Astrocyte of the spinal cord (primary cell): ENCODE results near the gene SLC51B.
"Not testable (repeated sequence)": the region's sequence is repeated elsewhere in the genome, so short reads cannot be mapped to it uniquely, and the experiment has no call there.

Experiments used
- DNase-seq: peaks from one replicate; pipeline ENCODE4 v3.0.0; 2011; ENCODE audit warnings: low read depth, low spot score
- H3K4me3 ChIP-seq: 2 replicates; pipeline ENCODE4 v1.5.1; 2011; ENCODE audit warnings: low read depth, mild to moderate bottlenecking, low read length, moderate library complexity
- in situ Hi-C: cut with HindIII; loops from 2 replicates; pipeline ENCODE4 v1.10.0; 2017; ENCODE audit warnings: low sequenced_read_pairs
- TF ChIP-seq, protein P1 (sequence below): IDR thresholded peaks from 2 replicates; pipeline ENCODE4 v1.5.1; 2012; ENCODE audit warnings: low read depth, mild to moderate bottlenecking, low read length, inconsistent platforms

Gene SLC51B

DNA sequence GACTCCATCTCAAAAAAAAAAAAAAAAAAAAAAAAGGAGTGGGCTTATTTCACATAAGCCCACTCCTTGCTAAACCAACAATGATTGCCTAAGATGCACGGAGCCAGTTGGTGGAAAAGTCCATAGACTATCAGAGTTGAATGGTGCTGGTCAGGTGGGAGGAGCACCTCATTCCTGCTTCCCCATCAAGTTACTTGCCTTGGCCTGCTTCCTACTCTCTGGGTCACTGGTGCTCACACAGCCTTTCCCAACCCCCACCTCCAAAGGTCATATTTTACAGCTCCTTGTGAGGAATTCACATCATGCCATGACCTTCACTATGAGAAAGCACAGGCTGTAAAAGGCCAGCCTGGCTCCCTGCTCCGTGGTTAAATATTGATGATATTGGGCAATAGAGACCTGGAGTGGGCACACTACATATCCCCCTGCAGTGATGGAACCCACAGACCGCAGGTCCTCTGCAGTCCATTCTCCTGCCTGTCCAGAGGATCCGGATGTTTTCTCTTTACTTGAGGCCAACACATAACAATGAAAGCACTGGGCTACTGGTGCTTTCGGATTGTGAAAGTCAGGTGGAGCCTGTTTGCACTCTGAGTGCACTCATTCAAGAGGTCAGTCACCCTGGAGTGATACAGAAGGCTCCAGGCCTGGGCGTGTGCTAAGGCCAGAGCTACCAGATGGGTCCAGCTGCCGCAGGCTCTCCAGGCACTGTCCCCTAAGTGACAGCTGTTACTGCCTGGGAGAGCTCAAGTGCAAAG, at the start of gene SLC51B:
Gene SLC51B, plus strand, starts transcription at position 664 of the 758 bp plus-strand sequence. CDS start 4,618 bp downstream, outside the sequence.
- in situ Hi-C loops, result no loop called here
- TF ChIP-seq, protein P1, sequence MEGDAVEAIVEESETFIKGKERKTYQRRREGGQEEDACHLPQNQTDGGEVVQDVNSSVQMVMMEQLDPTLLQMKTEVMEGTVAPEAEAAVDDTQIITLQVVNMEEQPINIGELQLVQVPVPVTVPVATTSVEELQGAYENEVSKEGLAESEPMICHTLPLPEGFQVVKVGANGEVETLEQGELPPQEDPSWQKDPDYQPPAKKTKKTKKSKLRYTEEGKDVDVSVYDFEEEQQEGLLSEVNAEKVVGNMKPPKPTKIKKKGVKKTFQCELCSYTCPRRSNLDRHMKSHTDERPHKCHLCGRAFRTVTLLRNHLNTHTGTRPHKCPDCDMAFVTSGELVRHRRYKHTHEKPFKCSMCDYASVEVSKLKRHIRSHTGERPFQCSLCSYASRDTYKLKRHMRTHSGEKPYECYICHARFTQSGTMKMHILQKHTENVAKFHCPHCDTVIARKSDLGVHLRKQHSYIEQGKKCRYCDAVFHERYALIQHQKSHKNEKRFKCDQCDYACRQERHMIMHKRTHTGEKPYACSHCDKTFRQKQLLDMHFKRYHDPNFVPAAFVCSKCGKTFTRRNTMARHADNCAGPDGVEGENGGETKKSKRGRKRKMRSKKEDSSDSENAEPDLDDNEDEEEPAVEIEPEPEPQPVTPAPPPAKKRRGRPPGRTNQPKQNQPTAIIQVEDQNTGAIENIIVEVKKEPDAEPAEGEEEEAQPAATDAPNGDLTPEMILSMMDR, result no peak
- no peak for DNase-seq
- H3K4me3 ChIP-seq, result no peak within 1 kb of the TSS

DNA sequence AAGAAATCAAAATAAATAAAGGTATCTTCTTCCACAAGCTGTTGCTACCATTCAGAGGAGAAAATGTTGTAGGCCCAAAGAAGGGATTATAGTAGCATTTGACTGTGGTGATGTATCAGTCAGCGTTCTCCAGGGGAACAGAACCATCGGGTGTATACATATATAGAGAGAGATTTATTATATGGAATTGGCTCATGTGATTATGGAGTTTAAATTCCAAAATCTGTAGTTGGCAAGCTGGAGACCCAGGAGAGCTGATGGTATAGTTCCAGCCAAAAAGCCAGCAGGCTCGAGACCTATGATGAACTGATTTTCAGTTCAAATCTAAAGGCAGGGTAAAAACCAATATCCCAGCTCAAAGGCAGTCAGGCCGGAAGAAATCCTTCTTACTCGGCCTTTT, 48.1 kb upstream of the SLC51B start:
- TF ChIP-seq, protein P1, result no peak
- H3K4me3 ChIP-seq, result no peak overlapping the region
- in situ Hi-C loops, result no loop called here
- no peak for DNase-seq

DNA sequence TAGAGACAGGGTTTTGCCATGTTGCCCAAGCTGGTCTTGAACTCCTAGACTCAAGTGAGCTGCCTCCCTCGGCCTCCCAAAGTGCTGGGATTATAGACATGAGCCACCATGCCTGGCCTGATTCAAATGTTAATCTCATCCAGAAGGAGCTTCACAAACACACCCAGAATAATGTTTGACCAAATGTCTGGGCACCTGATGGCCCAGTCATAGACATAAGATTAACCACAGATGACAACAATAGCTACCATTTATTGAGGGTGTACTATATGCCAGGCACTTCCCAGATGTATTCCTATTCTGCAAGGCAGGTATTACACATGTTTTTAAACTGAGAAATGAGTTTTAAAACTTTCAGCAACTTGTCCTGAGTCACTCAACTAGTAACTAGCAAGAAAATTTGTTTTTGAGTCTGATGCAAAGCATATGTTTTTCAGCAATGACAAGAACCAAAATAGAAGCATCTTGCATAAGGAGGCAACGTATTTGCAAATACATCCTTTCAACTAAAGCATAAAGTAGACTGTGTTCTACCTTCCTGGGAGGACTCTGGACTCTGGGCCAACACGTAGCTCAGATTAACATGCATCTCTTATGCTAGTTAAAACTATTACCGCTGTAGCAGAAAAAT, 47.3 kb upstream of the SLC51B start:
- in situ Hi-C loops, result no loop called here
- TF ChIP-seq, protein P1, result no peak
- no peak for DNase-seq
- no peak overlapping the region for H3K4me3 ChIP-seq

DNA sequence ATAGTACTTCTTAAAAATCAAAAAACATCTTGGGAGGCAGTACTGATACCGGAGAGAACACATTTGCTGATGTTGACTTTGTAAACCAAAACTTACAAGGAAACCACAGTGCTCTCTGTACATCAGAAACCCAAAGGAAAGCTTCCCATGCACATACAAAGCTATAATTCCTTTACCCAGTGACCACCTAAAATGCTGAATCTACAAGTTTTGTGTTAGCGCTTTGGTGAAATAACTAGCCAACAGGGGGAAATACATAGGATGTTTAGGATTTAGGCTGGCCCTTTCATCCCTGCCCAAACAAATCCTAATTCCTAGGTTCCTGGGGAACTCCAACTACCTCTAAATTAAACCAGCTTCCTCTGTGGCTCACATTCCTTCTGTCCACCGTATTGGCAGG, 40.2 kb upstream of the SLC51B start:
- in situ Hi-C loops, result no loop called here

DNA sequence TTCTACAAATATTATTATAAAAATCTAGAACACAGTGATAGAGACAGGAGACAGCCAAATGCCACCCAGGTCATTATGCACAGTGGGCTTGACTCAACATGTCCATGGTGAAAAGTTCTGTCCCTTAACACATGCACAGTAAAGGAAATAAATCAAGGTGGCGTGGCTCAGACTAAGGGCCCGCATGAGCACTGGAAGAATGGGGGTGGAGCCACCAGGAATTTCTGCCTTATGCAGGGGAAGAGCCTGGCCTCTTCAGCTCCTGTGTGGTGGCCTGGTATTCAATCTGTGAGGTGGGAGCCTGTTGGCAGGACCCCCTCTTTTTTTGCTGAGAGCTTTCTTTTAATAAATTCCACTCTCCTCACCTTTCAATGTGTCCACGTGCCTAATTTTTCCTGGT, 38.3 kb upstream of the SLC51B start:
- no peak for DNase-seq
- in situ Hi-C loops, result no loop called here
- no peak overlapping the region for H3K4me3 ChIP-seq
- TF ChIP-seq, protein P1, result no peak

More for the DNA sequence above, 40.2 kb upstream of the SLC51B start:
- DNase-seq, result no peak
- no peak overlapping the region for H3K4me3 ChIP-seq
- TF ChIP-seq, protein P1, result no peak

DNA sequence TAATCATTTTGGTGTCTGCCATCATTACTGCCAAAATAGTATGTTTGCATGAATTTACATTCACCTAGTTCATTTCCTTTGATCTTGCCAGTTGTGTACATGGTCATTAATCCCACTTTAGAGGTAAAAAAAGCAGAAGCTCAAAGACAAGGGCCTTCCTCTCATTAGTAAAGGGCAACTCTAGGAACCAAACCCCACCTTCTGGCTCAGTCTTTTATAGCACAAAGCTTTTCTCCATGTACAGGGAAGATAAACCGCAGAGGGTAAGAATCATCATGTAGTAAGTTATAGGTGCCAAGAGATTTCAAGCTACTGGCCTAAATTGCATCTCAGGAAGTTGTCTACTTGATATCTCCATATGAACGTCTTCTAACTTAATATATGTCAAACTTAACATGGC, 36.2 kb upstream of the SLC51B start:
- H3K4me3 ChIP-seq, result no peak overlapping the region
- DNase-seq, result no peak
- in situ Hi-C loops, result no loop called here
- TF ChIP-seq, protein P1, result no peak

DNA sequence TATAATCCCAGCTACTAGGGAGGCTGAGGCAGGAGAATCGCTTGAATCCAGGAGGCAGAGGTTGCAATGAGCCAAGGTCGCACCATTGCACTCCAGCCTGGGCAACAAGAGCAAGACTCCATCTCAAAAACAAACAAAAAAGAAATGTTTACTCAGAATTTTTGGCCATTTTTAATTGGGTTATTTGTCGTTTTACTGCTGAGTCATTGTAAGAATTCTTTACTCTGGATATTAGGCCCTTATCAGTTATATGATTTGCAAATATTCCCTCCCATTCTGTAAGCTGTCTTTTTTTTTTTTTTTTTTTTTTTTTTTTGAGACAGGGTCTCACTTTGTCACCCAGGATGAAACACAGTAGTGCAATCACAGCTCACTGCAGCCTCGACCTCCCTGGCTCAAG, 34.0 kb upstream of the SLC51B start:
- in situ Hi-C loops, DNase-seq, H3K4me3 ChIP-seq: not testable (repeated sequence)
